Panc1 (cell line): ENCODE measurements around the gene CSK. TPM values are rescaled to one million over a fixed set of nuclear protein-coding genes. Genes with fewer than 3 reads are reported as not detected.

Experiments used
- ATAC-seq: fragments of 200-7000 bp; cut with Tn5 transposase; 2 replicates; pipeline ENCODE4 v1.9.1; 2020; ENCODE audit warnings: mild to moderate bottlenecking, moderate library complexity
- BruUV-seq: library from RNA; stranded (reverse); fragments of 400-500 nt; replicated peaks from 2 replicates; lab custom pipeline; 2021; lab: Mats Ljungman, UMichigan
- CTCF ChIA-PET: fragments of 300-600 bp; sonication (Branson Sonifier 250); formaldehyde crosslinking; loops from one replicate; lab custom pipeline; 2022; ENCODE audit warnings: antibody characterized with exemption; lab: Charles Lee
- POLR2A ChIA-PET: fragments of 300-600 bp; sonication (Branson Sonifier 250); formaldehyde crosslinking; loops from one replicate; lab custom pipeline; 2022; ENCODE audit warnings: antibody characterized with exemption; lab: Charles Lee
- DNase-seq: peaks from one replicate; pipeline ENCODE4 v3.0.0-alpha.2; 2010; ENCODE audit warnings: low read depth, low spot score
- H3K27ac ChIP-seq: 2 replicates; pipeline ENCODE4 v1.5.1; 2011; ENCODE audit warnings: mild to moderate bottlenecking, low read length, inconsistent platforms
- H3K27me3 ChIP-seq: fragments of 200-500 bp; sonication (Bioruptor generic); 2 replicates; pipeline ENCODE4 v1.6.0; 2014; ENCODE audit warnings: low read length, inconsistent platforms; ENCODE audit not compliant: control insufficient read depth, insufficient read depth
- H3K36me3 ChIP-seq: fragments of 200-500 bp; sonication (Bioruptor generic); 2 replicates; pipeline ENCODE4 v1.5.1; 2014; ENCODE audit warnings: inconsistent platforms, mild to moderate bottlenecking, low read length, moderate library complexity; ENCODE audit not compliant: control insufficient read depth, insufficient read depth
- H3K4me1 ChIP-seq: 2 replicates; pipeline ENCODE4 v1.5.1; 2011; ENCODE audit warnings: inconsistent platforms, mild to moderate bottlenecking, low read length, moderate library complexity; ENCODE audit not compliant: control insufficient read depth, insufficient read depth
- H3K4me3 ChIP-seq, 2 experiments: 2 replicates each; pipeline ENCODE4 v1.5.1; 2011 to 2012; ENCODE audit warnings: low read depth in 2 of 2, low read length in 2 of 2, mild to moderate bottlenecking in 2 of 2, inconsistent platforms in 1 of 2, moderate library complexity in 1 of 2
- H3K9me3 ChIP-seq: fragments of 200-500 bp; sonication (Bioruptor generic); 2 replicates; pipeline ENCODE4 v1.5.1; 2014; ENCODE audit warnings: low read depth, mild to moderate bottlenecking, inconsistent platforms, low read length, moderate library complexity; ENCODE audit not compliant: control insufficient read depth, insufficient read depth
- POLR2AphosphoS5 ChIP-seq: IDR thresholded peaks from 2 replicates; pipeline ENCODE4 v1.6.1; 2012; ENCODE audit warnings: mild to moderate bottlenecking, low read depth, low read length, moderate library complexity
- SIN3A ChIP-seq: IDR thresholded peaks from 2 replicates; pipeline ENCODE4 v1.6.1; 2012; ENCODE audit warnings: low read depth, mild to moderate bottlenecking, low read length, moderate library complexity, borderline replicate concordance; ENCODE audit not compliant: insufficient read depth
- TCF7L2 ChIP-seq: IDR thresholded peaks from 2 replicates; pipeline ENCODE4 v1.6.1; 2011; ENCODE audit warnings: mild to moderate bottlenecking, low read depth, low read length, inconsistent platforms
- in situ Hi-C: cut with HindIII; loops from 2 replicates; pipeline ENCODE4 v1.10.0; 2016; ENCODE audit warnings: low sequenced_read_pairs, low pct_unique_long_range_greater_than_20kb
- intact Hi-C: fragments of 100-400 bp; cut with micrococcal nuclease; formaldehyde crosslinking; loops from one replicate; pipeline ENCODE4 v1.10.0; 2022; ENCODE audit not compliant: unreplicated experiment
- total RNA-seq: library from RNA; stranded (reverse); gene quantifications from one replicate; pipeline ENCODE4 v1.2.1, GENCODE V29; 2021; ENCODE audit not compliant: unreplicated experiment
- TF ChIP-seq, protein P1 (sequence below): fragments of 450-650 bp; IDR thresholded peaks from 2 replicates; pipeline ENCODE4 v1.5.1; 2017; ENCODE audit warnings: mild to moderate bottlenecking
- TF ChIP-seq, protein P2 (sequence below), 2 experiments: IDR thresholded peaks; 2 replicates each; pipeline ENCODE4 v1.6.1; 2011 to 2012; ENCODE audit warnings: low read depth in 2 of 2, control low read depth in 1 of 2, low read length in 1 of 2, mild to moderate bottlenecking in 1 of 2, moderate library complexity in 1 of 2; ENCODE audit not compliant: insufficient read depth in 1 of 2

CSK gene
- total RNA-seq, 1 experiment from 2014 or later: 81.4 TPM

- Histone ChIP-seq H3K27ac (no peak overlapping the region), H3K36me3 (no peaks in the 10 kb centered on the region), H3K27me3 (no peaks in the 10 kb centered on the region), H3K9me3 (no peaks in the 10 kb centered on the region), H3K4me1 (peaks cover 59% of the 10 kb centered on the region), H3K4me3 (no peak overlapping the region)
- no peak for TF ChIP-seq POLR2AphosphoS5
- TF ChIP-seq SIN3A: no peak
- no peak for TF ChIP-seq TCF7L2
- TF ChIP-seq, protein P1, sequence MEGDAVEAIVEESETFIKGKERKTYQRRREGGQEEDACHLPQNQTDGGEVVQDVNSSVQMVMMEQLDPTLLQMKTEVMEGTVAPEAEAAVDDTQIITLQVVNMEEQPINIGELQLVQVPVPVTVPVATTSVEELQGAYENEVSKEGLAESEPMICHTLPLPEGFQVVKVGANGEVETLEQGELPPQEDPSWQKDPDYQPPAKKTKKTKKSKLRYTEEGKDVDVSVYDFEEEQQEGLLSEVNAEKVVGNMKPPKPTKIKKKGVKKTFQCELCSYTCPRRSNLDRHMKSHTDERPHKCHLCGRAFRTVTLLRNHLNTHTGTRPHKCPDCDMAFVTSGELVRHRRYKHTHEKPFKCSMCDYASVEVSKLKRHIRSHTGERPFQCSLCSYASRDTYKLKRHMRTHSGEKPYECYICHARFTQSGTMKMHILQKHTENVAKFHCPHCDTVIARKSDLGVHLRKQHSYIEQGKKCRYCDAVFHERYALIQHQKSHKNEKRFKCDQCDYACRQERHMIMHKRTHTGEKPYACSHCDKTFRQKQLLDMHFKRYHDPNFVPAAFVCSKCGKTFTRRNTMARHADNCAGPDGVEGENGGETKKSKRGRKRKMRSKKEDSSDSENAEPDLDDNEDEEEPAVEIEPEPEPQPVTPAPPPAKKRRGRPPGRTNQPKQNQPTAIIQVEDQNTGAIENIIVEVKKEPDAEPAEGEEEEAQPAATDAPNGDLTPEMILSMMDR: no peak
- TF ChIP-seq, protein P2, sequence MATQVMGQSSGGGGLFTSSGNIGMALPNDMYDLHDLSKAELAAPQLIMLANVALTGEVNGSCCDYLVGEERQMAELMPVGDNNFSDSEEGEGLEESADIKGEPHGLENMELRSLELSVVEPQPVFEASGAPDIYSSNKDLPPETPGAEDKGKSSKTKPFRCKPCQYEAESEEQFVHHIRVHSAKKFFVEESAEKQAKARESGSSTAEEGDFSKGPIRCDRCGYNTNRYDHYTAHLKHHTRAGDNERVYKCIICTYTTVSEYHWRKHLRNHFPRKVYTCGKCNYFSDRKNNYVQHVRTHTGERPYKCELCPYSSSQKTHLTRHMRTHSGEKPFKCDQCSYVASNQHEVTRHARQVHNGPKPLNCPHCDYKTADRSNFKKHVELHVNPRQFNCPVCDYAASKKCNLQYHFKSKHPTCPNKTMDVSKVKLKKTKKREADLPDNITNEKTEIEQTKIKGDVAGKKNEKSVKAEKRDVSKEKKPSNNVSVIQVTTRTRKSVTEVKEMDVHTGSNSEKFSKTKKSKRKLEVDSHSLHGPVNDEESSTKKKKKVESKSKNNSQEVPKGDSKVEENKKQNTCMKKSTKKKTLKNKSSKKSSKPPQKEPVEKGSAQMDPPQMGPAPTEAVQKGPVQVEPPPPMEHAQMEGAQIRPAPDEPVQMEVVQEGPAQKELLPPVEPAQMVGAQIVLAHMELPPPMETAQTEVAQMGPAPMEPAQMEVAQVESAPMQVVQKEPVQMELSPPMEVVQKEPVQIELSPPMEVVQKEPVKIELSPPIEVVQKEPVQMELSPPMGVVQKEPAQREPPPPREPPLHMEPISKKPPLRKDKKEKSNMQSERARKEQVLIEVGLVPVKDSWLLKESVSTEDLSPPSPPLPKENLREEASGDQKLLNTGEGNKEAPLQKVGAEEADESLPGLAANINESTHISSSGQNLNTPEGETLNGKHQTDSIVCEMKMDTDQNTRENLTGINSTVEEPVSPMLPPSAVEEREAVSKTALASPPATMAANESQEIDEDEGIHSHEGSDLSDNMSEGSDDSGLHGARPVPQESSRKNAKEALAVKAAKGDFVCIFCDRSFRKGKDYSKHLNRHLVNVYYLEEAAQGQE (IDR thresholded peaks at IDR 0.05; ENCODE audit: insufficient read depth in 1 of 2, low read depth in 2 of 2, low read length in 1 of 2): no peak
- ATAC-seq (no peak), DNase-seq (no peak)
- CTCF ChIA-PET: no interaction called here
- in situ Hi-C loops (no loop called here), intact Hi-C loops (no loop called here)
- POLR2A ChIA-PET: no interaction called here
- BruUV-seq: no TSS peak
Measured at GRCh38 chr15:74789171-74789631, 7.3 kb downstream of the CSK start.

DNA sequence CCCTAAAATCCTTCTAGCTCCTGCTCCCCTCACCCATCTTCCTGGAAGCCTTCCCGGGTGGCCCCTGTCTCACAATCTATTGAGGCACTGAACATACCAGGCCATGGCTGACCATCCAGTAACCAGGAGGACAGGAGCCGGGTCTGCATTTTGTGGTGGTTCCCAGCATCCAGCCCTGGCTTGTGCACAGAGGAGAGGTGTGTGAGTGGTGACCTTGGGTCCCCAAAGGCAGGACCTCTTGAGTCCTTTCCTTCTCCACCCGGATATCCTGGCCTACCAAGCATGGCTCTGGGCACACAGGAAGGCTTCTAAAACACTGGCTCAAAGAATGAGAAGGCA is 7.8 kb downstream of the CSK start:
- TF ChIP-seq TCF7L2 (no peak), SIN3A (no peak), POLR2AphosphoS5 (no peak)
- TF ChIP-seq, protein P1: no peak
- TF ChIP-seq, protein P2 (IDR thresholded peaks at IDR 0.05; ENCODE audit: insufficient read depth in 1 of 2, low read depth in 2 of 2, low read length in 1 of 2): no peak
- no TSS peak for BruUV-seq
- Histone ChIP-seq H3K4me3 (no peak overlapping the region), H3K27ac (no peak overlapping the region), H3K4me1 (peaks cover 55% of the 10 kb centered on the region), H3K36me3 (no peaks in the 10 kb centered on the region), H3K9me3 (no peaks in the 10 kb centered on the region), H3K27me3 (no peaks in the 10 kb centered on the region)
- intact Hi-C loops (no loop called here), in situ Hi-C loops (no loop called here)
- DNase-seq (no peak), ATAC-seq (no peak)
- CTCF ChIA-PET: no interaction called here
- POLR2A ChIA-PET: no interaction called here
